ENCODE results near the gene PLN.

PLN gene

GRCh38 chr6:118546880-118547218 lies 1.2 kb upstream of the PLN start:
- no peak for DNase-seq (ENCODE audit: low read depth)
- TF ChIP-seq CTCF (IDR thresholded peaks at IDR 0.05; ENCODE audit: control insufficient read depth, extremely low read depth, insufficient read depth) = no peak
- H3K4me3 ChIP-seq (ENCODE audit: low read depth, low read length) = no peak overlapping the region

GRCh38 chr6:118548613-118549012 lies 517 bp downstream of the PLN start:
- TF ChIP-seq CTCF (IDR thresholded peaks at IDR 0.05; ENCODE audit: control insufficient read depth, extremely low read depth, insufficient read depth) = no peak
- DNase-seq (ENCODE audit: low read depth) = no peak
- H3K4me3 ChIP-seq (ENCODE audit: low read depth, low read length) = no peak overlapping the region

GRCh38 chr6:118551063-118552053 lies 3.3 kb downstream of the PLN start:
- peak; percentile 69 for TF ChIP-seq CTCF (IDR thresholded peaks at IDR 0.05; ENCODE audit: control insufficient read depth, extremely low read depth, insufficient read depth)
- H3K4me3 ChIP-seq (ENCODE audit: low read depth, low read length) = no peak overlapping the region
- DNase-seq (ENCODE audit: low read depth) = no peak

- no peak for DNase-seq (ENCODE audit: low read depth)
- H3K4me3 ChIP-seq (ENCODE audit: low read depth, low read length) = no peak overlapping the region
- no peak for TF ChIP-seq CTCF (IDR thresholded peaks at IDR 0.05; ENCODE audit: control insufficient read depth, extremely low read depth, insufficient read depth)
Measured at GRCh38 chr6:118553132-118553531, 5.0 kb downstream of the PLN start.

- no peak for TF ChIP-seq CTCF (IDR thresholded peaks at IDR 0.05; ENCODE audit: control insufficient read depth, extremely low read depth, insufficient read depth)
- H3K4me3 ChIP-seq (ENCODE audit: low read depth, low read length) = no peak overlapping the region
Measured at GRCh38 chr6:118554698-118555097, 6.6 kb downstream of the PLN start.

GRCh38 chr6:118558464-118559217 lies 10.5 kb downstream of the PLN start:
- H3K4me3 ChIP-seq (ENCODE audit: low read depth, low read length) = no peak overlapping the region
- no peak for TF ChIP-seq CTCF (IDR thresholded peaks at IDR 0.05; ENCODE audit: control insufficient read depth, extremely low read depth, insufficient read depth)
- no peak for DNase-seq (ENCODE audit: low read depth)

More at GRCh38 chr6:118554698-118555097, 6.6 kb downstream of the PLN start:
- no peak for DNase-seq (ENCODE audit: low read depth)

Measured in LNCaP clone FGC (cell line).